ENCODE measurements around the gene IWS1. TPM values are rescaled to one million over a fixed set of nuclear protein-coding genes. Genes with fewer than 3 reads are reported as not detected.

Gene IWS1
- total RNA-seq, 1 experiment from 2014 or later = 46.6 TPM

- H3K36me3 ChIP-seq (ENCODE audit: control insufficient read depth in 1 of 2, insufficient read depth in 2 of 2, low read length in 2 of 2) = peaks cover 4 to 25% of the 10 kb centered on the region in 2 experiments; a peak in 3 of 4 replicates
- no peak overlapping the region for H3K4me3 ChIP-seq (replicated peaks in 1 of 2; ENCODE audit: low read depth in 1 of 2, low read length in 2 of 2)
- intact Hi-C loops (cut with micrococcal nuclease) = no loop called here
- H4K20me1 ChIP-seq (ENCODE audit: insufficient read depth) = peaks cover 10% of the 10 kb centered on the region; the same call in 1 of the 2 replicates
- CTCF ChIA-PET = no interaction called here
- RAD21 ChIA-PET (ENCODE audit: low non-redundant PET in 1 of 2, low total read pairs in 2 of 2, uncharacterized antibody in 2 of 2, unreplicated experiment in 2 of 2) = no interaction called here
- POLR2A ChIA-PET = interaction anchor here (1.3 kb wide), 1 partner anchor 10 kb away, joined by 5 read pairs; the partner anchor contains the start of gene IWS1
- H2AFZ ChIP-seq (ENCODE audit: low read depth, low read length, poor library complexity, severe bottlenecking) = no peak overlapping the region
- ATAC-seq = no peak
- H3K27ac ChIP-seq (ENCODE audit: low read depth, low read length) = no peak overlapping the region
- BruUV-seq (replicated peaks) = no TSS peak
- H3K9me3 ChIP-seq (ENCODE audit: control insufficient read depth in 1 of 2, insufficient read depth in 1 of 2, low read depth in 1 of 2, low read length in 2 of 2) = no peaks in the 10 kb centered on the region
- no peaks in the 10 kb centered on the region for H3K27me3 ChIP-seq (ENCODE audit: insufficient read depth, low read length)
- TF ChIP-seq TCF7L2 (IDR thresholded peaks at IDR 0.05; ENCODE audit: borderline replicate concordance, extremely low read depth, insufficient read depth, insufficient read length) (no peak), YY1 (IDR thresholded peaks at IDR 0.05; ENCODE audit: extremely low read depth, insufficient replicate concordance, low read depth, low read length) (no peak), FOSL1 (IDR thresholded peaks at IDR 0.05; ENCODE audit: low read depth) (no peak), RAD21 (IDR thresholded peaks at IDR 0.05; ENCODE audit: low read depth) (no peak), ZFX (IDR thresholded peaks at IDR 0.05) (no peak), ZNF274 (IDR thresholded peaks at IDR 0.05; ENCODE audit: low read depth, low read length) (no peak), SRF (IDR thresholded peaks at IDR 0.05; ENCODE audit: low read depth) (no peak), ZBTB33 (IDR thresholded peaks at IDR 0.05; ENCODE audit: extremely low read depth, insufficient replicate concordance, low read length) (no peak), CEBPB (IDR thresholded peaks at IDR 0.05; ENCODE audit: low read depth) (no peak), ELF1 (IDR thresholded peaks at IDR 0.05; ENCODE audit: borderline replicate concordance, low read depth) (no peak), REST (IDR thresholded peaks at IDR 0.05; ENCODE audit: low read depth) (no peak), CTCF (IDR thresholded peaks at IDR 0.05 in 2 of 3, conservative IDR thresholded peaks at IDR 0.05 in 1 of 3; ENCODE audit: borderline replicate concordance in 1 of 3, insufficient read depth in 1 of 3, low read depth in 2 of 3, low read length in 2 of 3) (no peak), EZH2 (IDR thresholded peaks at IDR 0.05) (no peak), EGR1 (IDR thresholded peaks at IDR 0.05; ENCODE audit: low read depth) (no peak), EZH2phosphoT487 (IDR thresholded peaks at IDR 0.05; ENCODE audit: borderline replicate concordance) (no peak), JUND (IDR thresholded peaks at IDR 0.05) (no peak), POLR2AphosphoS5 (IDR thresholded peaks at IDR 0.05; ENCODE audit: low read depth, low read length) (no peak), POLR2A (IDR thresholded peaks at IDR 0.05; ENCODE audit: borderline replicate concordance, extremely low read depth, insufficient read depth, insufficient read length) (no peak)
- H3K4me2 ChIP-seq (ENCODE audit: low read length) = no peak overlapping the region
- DNase-seq (ENCODE audit: low read depth, low spot score) = no peak
- no peak overlapping the region for H3K9ac ChIP-seq (ENCODE audit: low read length)
- no peaks in the 10 kb centered on the region for H3K9me2 ChIP-seq (ENCODE audit: insufficient read depth)
- peaks cover 100% of the 10 kb centered on the region for H3K79me2 ChIP-seq (ENCODE audit: insufficient read depth, low read length)
- no peaks in the 10 kb centered on the region for H3K4me1 ChIP-seq (ENCODE audit: control insufficient read depth in 1 of 2, insufficient read depth in 2 of 2, low read length in 2 of 2)
Observed at GRCh38 chr2:127516041-127516762, 10.1 kb downstream of the IWS1 start.

Measured in HCT116 (cell line).